ENCODE data around the gene SORCS1. TPM values are rescaled to one million over a fixed set of nuclear protein-coding genes. Genes with fewer than 3 reads are reported as not detected.

The SORCS1 gene
- total and polyA plus RNA-seq, 4 donors = 0.08 to 0.21 (median 0.09) TPM; not detected in 1

DNA sequence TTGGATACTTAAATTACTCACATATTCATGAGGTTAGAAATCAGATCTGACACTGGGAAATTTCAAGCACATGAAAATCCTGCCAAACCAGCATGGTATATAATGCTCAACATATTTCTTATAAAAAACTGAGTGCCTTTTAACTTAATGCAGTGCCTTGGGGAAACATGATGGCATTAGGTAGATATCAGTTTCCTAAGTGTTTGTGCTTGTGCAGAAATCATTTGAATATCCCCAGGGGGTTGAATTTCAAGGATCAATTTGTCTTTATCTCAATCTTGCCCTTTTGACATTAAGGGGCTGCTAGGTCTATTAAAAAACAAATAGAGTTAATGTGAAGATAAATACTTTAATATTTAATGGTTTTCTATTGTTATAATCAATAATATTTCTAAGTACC lies 396.3 kb downstream of the SORCS1 start (continued):
- no peak for TF ChIP-seq RAD21 (IDR thresholded peaks at IDR 0.05)

DNA sequence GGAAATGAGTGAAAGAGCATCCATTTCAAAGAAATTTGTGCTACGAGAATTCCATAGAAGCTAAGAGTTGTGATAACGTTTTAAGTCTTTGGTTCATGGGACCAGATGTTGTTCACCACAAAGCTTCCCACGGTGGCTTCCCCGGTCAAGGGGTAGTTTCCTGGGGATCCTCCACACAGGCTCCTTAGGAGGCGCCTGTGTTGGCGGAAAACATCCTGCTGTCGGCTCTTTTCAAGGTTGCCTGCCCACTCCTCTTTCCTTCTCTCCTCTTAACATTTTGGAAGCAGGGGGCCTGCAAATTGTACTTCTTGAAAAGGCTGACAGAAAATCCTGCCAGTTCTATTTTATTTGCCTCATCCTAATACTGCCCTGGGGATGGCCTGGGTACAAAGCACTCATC lies 398.6 kb downstream of the SORCS1 start:
- H3K9ac ChIP-seq (ENCODE audit: low read depth in 1 of 2, low read length in 2 of 2) = no peak overlapping the region
- no peaks in the 10 kb centered on the region for H3K9me3 ChIP-seq (ENCODE audit: control insufficient read depth in 4 of 4, low read length in 3 of 4)
- no peak for DNase-seq (ENCODE audit: low spot score)
- H3K4me3 ChIP-seq (ENCODE audit: low read depth in 1 of 3, low read length in 3 of 3) = no peak overlapping the region
- no peak for TF ChIP-seq CTCF (IDR thresholded peaks at IDR 0.05; ENCODE audit: low read depth, low read length, missing input control)
- no peak for TF ChIP-seq MAX (IDR thresholded peaks at IDR 0.05)
- TF ChIP-seq HNF4G (IDR thresholded peaks at IDR 0.05) = no peak
- no peak for TF ChIP-seq SP1 (IDR thresholded peaks at IDR 0.05)
- TF ChIP-seq GABPA (IDR thresholded peaks at IDR 0.05 in 1 of 2, conservative IDR thresholded peaks at IDR 0.05 in 1 of 2) = no peak
- no peak for TF ChIP-seq RXRA (IDR thresholded peaks at IDR 0.05)
- no peak for TF ChIP-seq TAF1 (conservative IDR thresholded peaks at IDR 0.05)
- no peak for TF ChIP-seq ATF3 (IDR thresholded peaks at IDR 0.05)
- no peaks in the 10 kb centered on the region for H3K36me3 ChIP-seq (ENCODE audit: control insufficient read depth in 4 of 4, insufficient read depth in 3 of 4, low read depth in 1 of 4, low read length in 3 of 4)
- no peaks in the 10 kb centered on the region for H3K4me1 ChIP-seq (ENCODE audit: control insufficient read depth in 4 of 4, insufficient read depth in 4 of 4, low read length in 3 of 4)
- H3K27ac ChIP-seq (ENCODE audit: low read depth in 1 of 2, low read length in 2 of 2) = no peak overlapping the region
- WGBS = 77% methylated on average over 7 of the region's 7 CpGs
- H3K27me3 ChIP-seq (ENCODE audit: control insufficient read depth in 4 of 4, insufficient read depth in 4 of 4, low read length in 3 of 4) = no peaks in the 10 kb centered on the region

GRCh38 chr10:106765241-106765754 lies 399.2 kb downstream of the SORCS1 start:
- no peaks in the 10 kb centered on the region for H3K27me3 ChIP-seq (ENCODE audit: control insufficient read depth in 4 of 4, insufficient read depth in 4 of 4, low read length in 3 of 4)
- no peak for TF ChIP-seq YY1 (IDR thresholded peaks at IDR 0.05)
- no peak for TF ChIP-seq JUND (IDR thresholded peaks at IDR 0.05)
- TF ChIP-seq RAD21 (IDR thresholded peaks at IDR 0.05) = no peak
- no peak for TF ChIP-seq FOXA1 (IDR thresholded peaks at IDR 0.05)
- TF ChIP-seq ATF3 (IDR thresholded peaks at IDR 0.05) = no peak
- TF ChIP-seq, protein P1, sequence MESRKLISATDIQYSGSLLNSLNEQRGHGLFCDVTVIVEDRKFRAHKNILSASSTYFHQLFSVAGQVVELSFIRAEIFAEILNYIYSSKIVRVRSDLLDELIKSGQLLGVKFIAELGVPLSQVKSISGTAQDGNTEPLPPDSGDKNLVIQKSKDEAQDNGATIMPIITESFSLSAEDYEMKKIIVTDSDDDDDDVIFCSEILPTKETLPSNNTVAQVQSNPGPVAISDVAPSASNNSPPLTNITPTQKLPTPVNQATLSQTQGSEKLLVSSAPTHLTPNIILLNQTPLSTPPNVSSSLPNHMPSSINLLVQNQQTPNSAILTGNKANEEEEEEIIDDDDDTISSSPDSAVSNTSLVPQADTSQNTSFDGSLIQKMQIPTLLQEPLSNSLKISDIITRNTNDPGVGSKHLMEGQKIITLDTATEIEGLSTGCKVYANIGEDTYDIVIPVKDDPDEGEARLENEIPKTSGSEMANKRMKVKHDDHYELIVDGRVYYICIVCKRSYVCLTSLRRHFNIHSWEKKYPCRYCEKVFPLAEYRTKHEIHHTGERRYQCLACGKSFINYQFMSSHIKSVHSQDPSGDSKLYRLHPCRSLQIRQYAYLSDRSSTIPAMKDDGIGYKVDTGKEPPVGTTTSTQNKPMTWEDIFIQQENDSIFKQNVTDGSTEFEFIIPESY (IDR thresholded peaks at IDR 0.05) = no peak
- no peak for TF ChIP-seq RXRA (IDR thresholded peaks at IDR 0.05)
- TF ChIP-seq TAF1 (conservative IDR thresholded peaks at IDR 0.05) = no peak
- no peak for TF ChIP-seq NR2F2 (IDR thresholded peaks at IDR 0.05)
- TF ChIP-seq CTCF (IDR thresholded peaks at IDR 0.05; ENCODE audit: low read depth, low read length, missing input control) = no peak
- no peak for TF ChIP-seq REST (IDR thresholded peaks at IDR 0.05)
- no peak for TF ChIP-seq FOXA2 (IDR thresholded peaks at IDR 0.05)
- TF ChIP-seq EGR1 (IDR thresholded peaks at IDR 0.05; ENCODE audit: low read depth in 2 of 2) = no peak
- no peak for TF ChIP-seq HNF4G (IDR thresholded peaks at IDR 0.05)
- TF ChIP-seq HNF4A (conservative IDR thresholded peaks at IDR 0.05) = no peak
- TF ChIP-seq SP1 (IDR thresholded peaks at IDR 0.05) = no peak
- no peak for TF ChIP-seq MAX (IDR thresholded peaks at IDR 0.05)
- no peak for TF ChIP-seq GABPA (IDR thresholded peaks at IDR 0.05 in 1 of 2, conservative IDR thresholded peaks at IDR 0.05 in 1 of 2)

More at GRCh38 chr10:106765241-106765754, 399.2 kb downstream of the SORCS1 start:
- DNase-seq (ENCODE audit: low spot score) = no peak
- H3K9me3 ChIP-seq (ENCODE audit: control insufficient read depth in 4 of 4, low read length in 3 of 4) = no peaks in the 10 kb centered on the region
- no peaks in the 10 kb centered on the region for H3K4me1 ChIP-seq (ENCODE audit: control insufficient read depth in 4 of 4, insufficient read depth in 4 of 4, low read length in 3 of 4)
- no peak overlapping the region for H3K9ac ChIP-seq (ENCODE audit: low read depth in 1 of 2, low read length in 2 of 2)
- WGBS = 62% methylated on average over 1 of the region's 1 CpG
- H3K36me3 ChIP-seq (ENCODE audit: control insufficient read depth in 4 of 4, insufficient read depth in 3 of 4, low read depth in 1 of 4, low read length in 3 of 4) = no peaks in the 10 kb centered on the region
- no peak overlapping the region for H3K4me3 ChIP-seq (ENCODE audit: low read depth in 1 of 3, low read length in 3 of 3)
- H3K27ac ChIP-seq (ENCODE audit: low read depth in 1 of 2, low read length in 2 of 2) = no peak overlapping the region
